Neural progenitor cell (in vitro differentiated cells): ENCODE data around the gene ANGEL1. TPM values are rescaled to one million over a fixed set of nuclear protein-coding genes. Genes with fewer than 3 reads are reported as not detected.

Source experiments
- DNase-seq: peaks from one replicate; pipeline ENCODE4 v3.0.0-alpha.2; 2016; ENCODE audit warnings: low spot score
- H2AFZ ChIP-seq: fragments of 200-600 bp; sonication (generic); replicated peaks from 2 replicates; pipeline ENCODE4 v1.6.1; 2016; ENCODE audit warnings: antibody characterized with exemption
- H3F3A ChIP-seq: fragments of 200-600 bp; sonication (generic); 2 replicates; pipeline ENCODE4 v1.6.1; 2016; ENCODE audit warnings: antibody characterized with exemption, low read depth
- H3K27ac ChIP-seq: fragments of 200-600 bp; sonication (generic); 2 replicates; pipeline ENCODE4 v1.5.1; 2016; ENCODE audit warnings: mild to moderate bottlenecking
- H3K27me3 ChIP-seq: fragments of 200-600 bp; sonication (generic); 2 replicates; pipeline ENCODE4 v1.6.1; 2016; ENCODE audit warnings: mild to moderate bottlenecking, moderate library complexity
- H3K36me3 ChIP-seq: fragments of 200-600 bp; sonication (generic); 2 replicates; pipeline ENCODE4 v1.5.1; 2016
- H3K4me1 ChIP-seq: fragments of 200-600 bp; sonication (generic); 2 replicates; pipeline ENCODE4 v1.6.1; 2016; ENCODE audit warnings: mixed run types
- H3K4me2 ChIP-seq: fragments of 200-600 bp; sonication (generic); 2 replicates; pipeline ENCODE4 v1.6.1; 2016
- H3K4me3 ChIP-seq: fragments of 200-600 bp; sonication (generic); 2 replicates; pipeline ENCODE4 v1.5.1; 2016
- H3K79me2 ChIP-seq: fragments of 200-600 bp; sonication (generic); 2 replicates; pipeline ENCODE4 v1.6.1; 2016; ENCODE audit warnings: low read depth
- H3K9ac ChIP-seq: fragments of 200-600 bp; sonication (generic); 2 replicates; pipeline ENCODE4 v1.6.1; 2016
- H3K9me3 ChIP-seq: fragments of 200-600 bp; sonication (generic); 2 replicates; pipeline ENCODE4 v1.5.1; 2016; ENCODE audit warnings: low read depth
- H4K20me1 ChIP-seq: fragments of 200-600 bp; sonication (generic); 2 replicates; pipeline ENCODE4 v1.6.1; 2016; ENCODE audit warnings: low read depth
- H3K27ac Mint-ChIP-seq: 3 replicates; pipeline ENCODE4 v1.8.0; 2021; ENCODE audit warnings: mixed read lengths
- H3K27me3 Mint-ChIP-seq: 2 replicates; pipeline ENCODE4 v1.8.0; 2022; ENCODE audit warnings: low read depth, mild to moderate bottlenecking, inconsistent platforms, moderate library complexity, mixed read lengths; ENCODE audit not compliant: insufficient read depth
- H3K36me3 Mint-ChIP-seq: 3 replicates; pipeline ENCODE4 v1.8.0; 2021; ENCODE audit warnings: mixed read lengths
- H3K4me1 Mint-ChIP-seq: 3 replicates; pipeline ENCODE4 v1.8.0; 2021; ENCODE audit warnings: mixed read lengths
- H3K4me3 Mint-ChIP-seq: 3 replicates; pipeline ENCODE4 v1.8.0; 2021; ENCODE audit warnings: mild to moderate bottlenecking, moderate library complexity, mixed read lengths
- H3K9me3 Mint-ChIP-seq: 3 replicates; pipeline ENCODE4 v1.8.0; 2020; ENCODE audit warnings: mixed read lengths
- EZH2 ChIP-seq: fragments of 200-600 bp; sonication (generic); IDR thresholded peaks from 2 replicates; pipeline ENCODE4 v1.6.1; 2017; ENCODE audit warnings: antibody characterized with exemption, mild to moderate bottlenecking, moderate library complexity
- EZH2phosphoT487 ChIP-seq: fragments of 200-600 bp; sonication (generic); IDR thresholded peaks from 2 replicates; pipeline ENCODE4 v1.6.1; 2017; ENCODE audit warnings: antibody characterized with exemption
- total RNA-seq: library from RNA; depleted of rRNA; stranded (reverse); fragments of >200 nt; gene quantifications from 2 replicates; pipeline ENCODE4 v1.2.3, GENCODE V29; 2015; ENCODE audit warnings: low replicate concordance
- TF ChIP-seq, protein P1 (sequence below): fragments of 200-600 bp; sonication (generic); IDR thresholded peaks from 2 replicates; pipeline ENCODE4 v1.5.1; 2017; ENCODE audit warnings: antibody characterized with exemption, mild to moderate bottlenecking

ANGEL1 gene
- total RNA-seq, 1 donor from 2014 or later = 23.2 TPM

DNA sequence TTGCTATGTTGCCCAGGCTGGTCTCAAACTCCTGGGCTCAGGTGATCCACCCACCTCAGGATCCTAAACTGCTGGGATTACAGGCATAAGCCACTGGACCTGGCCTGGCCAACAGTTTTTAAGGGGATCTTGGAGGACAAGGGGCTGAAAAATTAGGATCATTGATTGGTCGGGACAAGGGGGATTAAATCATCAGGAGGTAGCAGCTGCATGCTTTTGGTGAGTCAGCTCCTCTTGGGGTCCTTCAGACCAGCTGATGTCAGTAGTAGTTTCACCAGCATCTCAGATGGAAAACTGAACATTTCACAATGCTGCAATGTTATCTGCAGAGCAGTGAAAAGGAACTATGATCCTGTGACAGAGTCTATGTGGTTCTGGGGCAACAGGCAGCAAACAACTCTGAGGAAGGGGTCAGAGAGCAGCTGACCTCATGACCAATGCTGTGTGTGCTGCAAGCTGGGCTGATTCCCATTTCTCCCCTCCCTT is 19.9 kb upstream of the ANGEL1 start:
- H3K4me2 ChIP-seq = no peak overlapping the region
- no peak overlapping the region for H3K27ac ChIP-seq
- Mint-ChIP-seq H3K27ac (no peak overlapping the region), H3K4me1 (peaks cover 28% of the 10 kb centered on the region), H3K4me3 (no peak overlapping the region), H3K36me3 (peaks cover 2% of the 10 kb centered on the region), H3K27me3 (peaks cover 7% of the 10 kb centered on the region), H3K9me3 (peaks cover 2% of the 10 kb centered on the region)
- no peak overlapping the region for H2AFZ ChIP-seq
- TF ChIP-seq EZH2 (no peak), EZH2phosphoT487 (no peak)
- TF ChIP-seq, protein P1, sequence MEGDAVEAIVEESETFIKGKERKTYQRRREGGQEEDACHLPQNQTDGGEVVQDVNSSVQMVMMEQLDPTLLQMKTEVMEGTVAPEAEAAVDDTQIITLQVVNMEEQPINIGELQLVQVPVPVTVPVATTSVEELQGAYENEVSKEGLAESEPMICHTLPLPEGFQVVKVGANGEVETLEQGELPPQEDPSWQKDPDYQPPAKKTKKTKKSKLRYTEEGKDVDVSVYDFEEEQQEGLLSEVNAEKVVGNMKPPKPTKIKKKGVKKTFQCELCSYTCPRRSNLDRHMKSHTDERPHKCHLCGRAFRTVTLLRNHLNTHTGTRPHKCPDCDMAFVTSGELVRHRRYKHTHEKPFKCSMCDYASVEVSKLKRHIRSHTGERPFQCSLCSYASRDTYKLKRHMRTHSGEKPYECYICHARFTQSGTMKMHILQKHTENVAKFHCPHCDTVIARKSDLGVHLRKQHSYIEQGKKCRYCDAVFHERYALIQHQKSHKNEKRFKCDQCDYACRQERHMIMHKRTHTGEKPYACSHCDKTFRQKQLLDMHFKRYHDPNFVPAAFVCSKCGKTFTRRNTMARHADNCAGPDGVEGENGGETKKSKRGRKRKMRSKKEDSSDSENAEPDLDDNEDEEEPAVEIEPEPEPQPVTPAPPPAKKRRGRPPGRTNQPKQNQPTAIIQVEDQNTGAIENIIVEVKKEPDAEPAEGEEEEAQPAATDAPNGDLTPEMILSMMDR = no peak
- H3K4me3 ChIP-seq = no peak overlapping the region
- no peak overlapping the region for H3K9ac ChIP-seq
- H3K4me1 ChIP-seq = peaks cover 34% of the 10 kb centered on the region
- no peaks in the 10 kb centered on the region for H3K79me2 ChIP-seq
- no peaks in the 10 kb centered on the region for H3K27me3 ChIP-seq
- no peaks in the 10 kb centered on the region for H4K20me1 ChIP-seq
- no peaks in the 10 kb centered on the region for H3K9me3 ChIP-seq
- H3F3A ChIP-seq = no peaks in the 10 kb centered on the region
- DNase-seq = no peak
- no peaks in the 10 kb centered on the region for H3K36me3 ChIP-seq

DNA sequence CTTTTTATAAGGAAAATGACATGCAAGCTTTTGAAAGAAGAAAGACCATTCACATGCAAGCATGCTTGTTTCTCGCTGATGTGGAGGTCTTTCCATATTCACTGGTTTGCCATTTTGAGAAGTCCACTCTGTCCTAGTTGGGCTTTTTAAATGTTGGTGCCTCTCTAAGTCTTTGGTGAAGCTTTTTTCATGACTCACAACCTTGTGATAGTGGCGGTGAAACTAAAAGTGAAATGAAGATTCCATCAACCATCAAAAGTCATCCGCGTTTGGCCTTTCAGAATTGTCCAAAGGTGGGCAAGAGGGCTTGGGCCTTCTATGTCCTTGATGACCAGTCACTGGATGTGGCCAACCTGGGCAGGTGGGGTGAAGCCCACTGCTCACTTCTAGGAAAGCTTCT is 17.9 kb upstream of the ANGEL1 start:
- Histone ChIP-seq H3K9ac (no peak overlapping the region), H3F3A (no peaks in the 10 kb centered on the region), H3K4me1 (peaks cover 30% of the 10 kb centered on the region), H3K4me3 (no peak overlapping the region), H4K20me1 (no peaks in the 10 kb centered on the region), H3K9me3 (no peaks in the 10 kb centered on the region), H3K27ac (no peak overlapping the region), H3K27me3 (no peaks in the 10 kb centered on the region), H3K36me3 (no peaks in the 10 kb centered on the region), H2AFZ (no peak overlapping the region), H3K4me2 (peak overlapping the region; percentile 44), H3K79me2 (no peaks in the 10 kb centered on the region)
- Mint-ChIP-seq H3K4me3 (no peak overlapping the region), H3K36me3 (peaks cover 2% of the 10 kb centered on the region), H3K27ac (no peak overlapping the region), H3K27me3 (peaks cover 7% of the 10 kb centered on the region), H3K4me1 (peaks cover 25% of the 10 kb centered on the region), H3K9me3 (no peaks in the 10 kb centered on the region)
- TF ChIP-seq EZH2 = no peak
- TF ChIP-seq EZH2phosphoT487 = no peak
- TF ChIP-seq, protein P1 = no peak
- DNase-seq = no peak

DNA sequence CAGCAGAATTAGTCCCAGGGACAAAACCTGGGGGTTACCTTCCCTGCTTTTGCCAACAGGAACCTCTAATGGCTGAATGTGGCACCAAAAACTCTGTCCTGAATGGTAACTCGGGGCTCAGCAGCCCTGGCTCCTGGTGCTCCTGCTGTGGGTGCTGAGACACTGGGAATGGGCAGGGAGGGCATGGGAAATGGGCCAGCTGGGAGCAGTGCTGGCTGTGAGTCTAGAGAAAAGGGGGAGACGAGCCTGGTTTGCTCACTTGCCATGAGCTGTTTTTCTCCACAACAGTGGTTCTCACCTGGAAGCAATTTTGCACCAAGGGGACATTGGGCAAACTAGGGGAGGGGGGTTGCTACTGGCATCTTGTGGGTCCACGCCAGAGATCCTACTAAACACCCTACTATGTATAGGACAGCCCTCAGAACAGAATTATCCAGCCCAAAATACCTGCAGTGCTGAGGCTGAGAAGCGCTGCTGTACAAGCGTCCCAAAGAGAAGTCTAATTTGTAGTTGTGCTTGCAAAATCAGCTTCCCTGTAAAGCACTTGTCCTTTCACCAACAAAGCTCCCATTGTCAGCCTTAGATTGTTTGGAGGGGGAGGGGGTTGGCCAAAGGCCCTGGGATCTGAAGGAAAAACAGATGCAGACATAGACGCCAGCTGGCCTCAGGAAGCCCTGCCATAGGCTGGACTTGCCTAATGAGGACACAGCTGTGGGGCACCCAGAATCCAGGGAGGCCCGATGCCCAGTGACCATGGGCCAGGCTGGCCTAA is 17.2 kb upstream of the ANGEL1 start:
- no peak overlapping the region for H3K27ac ChIP-seq
- peak overlapping the region; percentile 48 for H3K27ac Mint-ChIP-seq
- H3K4me1 ChIP-seq = peaks cover 29% of the 10 kb centered on the region
- H3K4me3 Mint-ChIP-seq = no peak overlapping the region
- peaks cover 25% of the 10 kb centered on the region for H3K4me1 Mint-ChIP-seq
- no peaks in the 10 kb centered on the region for H3K79me2 ChIP-seq
- H2AFZ ChIP-seq = no peak overlapping the region
- H3K27me3 ChIP-seq = no peaks in the 10 kb centered on the region
- peak; percentile 59 for DNase-seq
- no peaks in the 10 kb centered on the region for H3K9me3 ChIP-seq
- no peaks in the 10 kb centered on the region for H4K20me1 ChIP-seq
- H3K4me2 ChIP-seq = peak overlapping the region; percentile 44
- no peak for TF ChIP-seq EZH2phosphoT487
- no peak for TF ChIP-seq EZH2
- TF ChIP-seq, protein P1 = no peak
- H3K9ac ChIP-seq = no peak overlapping the region
- H3F3A ChIP-seq = no peaks in the 10 kb centered on the region
- peaks cover 7% of the 10 kb centered on the region for H3K27me3 Mint-ChIP-seq
- no peaks in the 10 kb centered on the region for H3K9me3 Mint-ChIP-seq
- no peak overlapping the region for H3K4me3 ChIP-seq
- H3K36me3 ChIP-seq = no peaks in the 10 kb centered on the region
- peaks cover 2% of the 10 kb centered on the region for H3K36me3 Mint-ChIP-seq
